Heart left ventricle (tissue), 16 donors: Measurements from ENCODE around the gene MPP3. TPM values are rescaled to one million over a fixed set of nuclear protein-coding genes. Genes with fewer than 3 reads are reported as not detected.

Source experiments
- ATAC-seq, 4 donors: fragments of 200-7000 bp; cut with Tn5 transposase; one replicate each; pipeline ENCODE4 v1.9.1; 2020 to 2022; ENCODE audit warnings: moderate library complexity in 4 of 4, mild to moderate bottlenecking in 3 of 4, moderate number of reproducible peaks in 1 of 4
- DNase-seq, 5 donors: peaks; one replicate each; pipeline ENCODE4 v3.0.0-alpha.2; 2020
- H3K27ac ChIP-seq, 12 donors: fragments of 200-600 bp; sonication (generic) in 4 of 12; one replicate each; pipeline versions ENCODE4 v1.5.0 to v1.8.0; 2016 to 2022; ENCODE audit warnings: mild to moderate bottlenecking in 2 of 12
- H3K27me3 ChIP-seq, 9 donors: fragments of 200-600 bp; sonication (generic) in 2 of 9; one replicate each; pipeline versions ENCODE4 v1.5.1 to v1.8.0; 2016 to 2022; ENCODE audit warnings: mild to moderate bottlenecking in 3 of 9
- H3K36me3 ChIP-seq, 9 donors: fragments of 200-600 bp; sonication (generic) in 2 of 9; one replicate each; pipeline versions ENCODE4 v1.5.0 to v1.8.0; 2018 to 2022; ENCODE audit warnings: mild to moderate bottlenecking in 2 of 9
- H3K4me1 ChIP-seq, 12 donors: fragments of 200-600 bp; sonication (generic) in 4 of 12; one replicate each; pipeline versions ENCODE4 v1.5.0 to v1.8.0; 2016 to 2022; ENCODE audit warnings: mild to moderate bottlenecking in 3 of 12
- H3K4me3 ChIP-seq, 12 donors: fragments of 200-600 bp; sonication (generic) in 4 of 12; one replicate each; pipeline versions ENCODE4 v1.5.0 to v1.8.0; 2017 to 2022; ENCODE audit warnings: mild to moderate bottlenecking in 9 of 12, moderate library complexity in 4 of 12
- H3K9me3 ChIP-seq, 12 donors: fragments of 200-600 bp; sonication (generic) in 4 of 12; one replicate each; pipeline versions ENCODE4 v1.5.0 to v1.8.0; 2016 to 2022; ENCODE audit warnings: mild to moderate bottlenecking in 1 of 12
- CTCF ChIP-seq, 12 donors: fragments of 200-600 bp; sonication (generic) in 4 of 12; IDR thresholded peaks; one replicate each; pipeline versions ENCODE4 v1.5.0 to v1.8.0; 2018 to 2022; ENCODE audit warnings: antibody characterized with exemption in 12 of 12, mild to moderate bottlenecking in 5 of 12
- POLR2A ChIP-seq, 2 donors: fragments of 450-650 bp; IDR thresholded peaks; one replicate each; pipeline ENCODE4 v1.6.1; 2017; ENCODE audit warnings: antibody characterized with exemption in 2 of 2, mild to moderate bottlenecking in 2 of 2, moderate library complexity in 2 of 2
- WGBS, 4 donors: extraction: QIAGEN DNeasy Blood & Tissue Kit in 2 of 4; methylation state at CpG; one replicate each; pipeline versions ENCODE4 v1.1.5 to v1.1.7; 2013 to 2018; 5-methylcytosine and 5-hydroxymethylcytosine counted together
- intact Hi-C, 10 donors: fragments of 100-400 bp; cut with DNase I; formaldehyde crosslinking; loops; one replicate each; pipeline versions ENCODE4 v1.11.1 to v1.14.2; 2022
- polyA plus RNA-seq, 2 donors: library from polyadenylated mRNA; stranded (reverse); fragments of 200-250 nt; gene quantifications; one replicate each; pipeline ENCODE4 v1.2.3, GENCODE V29; 2013
- total RNA-seq, 9 donors: library from RNA; depleted of rRNA in 2 of 9; stranded (reverse); fragments of >200 nt in 2 of 9; fragmentation: NEBNext Ultra II Directional in 3 of 9; extraction: Animal tissue kit (Norgen Biotek cat#: 25700) in 3 of 9; gene quantifications; one replicate each; pipeline versions ENCODE4 v1.1.0 to v1.2.4, GENCODE V29; 2016 to 2023
- donor health status: ischemic (EF 13 %, LVEDD 7.1; RV severe dilation, severe dysfunction).
- donor health status: healthy with polysubstance abuse.
- donor health status: DM: no; HTN: yes; CAD: no.
- donor health status: DM: no; HTN: no; CAD: no.
- donor health status: ischemic (EF 25% LVEDD 6.9; RV normal size, moderate dysfunction).
- donor health status: ischemic (EF 25% LVEDD 5.7; RV mildly dilated, moderate dysfunction).
- donor health status: healthy.
- donor health status: DM: yes; HTN: yes; CAD: no.
- donor health status: ischemic (EF 35%, LVEDD 5.7; RV mildly dilated, moderate dysfunction).
- donor health status: nonischemic (EF 11% LVEDD 7.7; RV severe dilation, severe dysfunction).
- donor health status: DM: yes; HTN: yes; CAD: no.
- donor health status: PGD.
- donor health status: ischemic (EF 29% LVEDD 5.4; RV normal size, mild dysfunction).
- donor health status: nonischemic (EF 23%, LVEDD 6.1; RV moderate dilation, normal function).

The MPP3 gene
- total and polyA plus RNA-seq, 11 donors: 13.8 to 70.2 (median 27.5) TPM

GRCh38 chr17:43855061-43855460 lies 22.1 kb upstream of the MPP3 start:
- peaks cover 0 to 7% (median 0%) of the 10 kb centered on the region in 9 donors for H3K27me3 ChIP-seq
- DNase-seq (no peak), ATAC-seq (no peak)
- WGBS, 4 donors: 83 to 95% (median 93%) methylated on average over 5 to 9 of the region's 9 CpGs
- H3K4me3 ChIP-seq: no peak overlapping the region
- peak overlapping the region in 1 of 12 donors; percentile 76 for H3K27ac ChIP-seq
- intact Hi-C loops: no loop called here
- peaks cover 2 to 37% (median 13%) of the 10 kb centered on the region in 12 donors for H3K4me1 ChIP-seq
- H3K36me3 ChIP-seq: no peaks in the 10 kb centered on the region
- H3K9me3 ChIP-seq: no peaks in the 10 kb centered on the region
- TF ChIP-seq POLR2A (IDR thresholded peaks at IDR 0.05): no peak
- TF ChIP-seq CTCF (IDR thresholded peaks at IDR 0.05): no peak

- Histone ChIP-seq H3K27ac (peak overlapping the region in 1 of 12 donors; percentile 18), H3K4me1 (peaks cover 0 to 31% (median 10%) of the 10 kb centered on the region in 12 donors), H3K4me3 (no peak overlapping the region), H3K9me3 (no peaks in the 10 kb centered on the region), H3K27me3 (peaks cover 0 to 7% (median 0%) of the 10 kb centered on the region in 9 donors), H3K36me3 (no peaks in the 10 kb centered on the region)
- DNase-seq (no peak), ATAC-seq (peak in 2 of 4 donors; percentile 7 to 19)
- TF ChIP-seq POLR2A (IDR thresholded peaks at IDR 0.05): no peak
- TF ChIP-seq CTCF (IDR thresholded peaks at IDR 0.05): no peak
- intact Hi-C loops: no loop called here
- 67 to 82% (median 72%) methylated on average over 7 to 8 of the region's 8 CpGs for WGBS, 4 donors
Observed at GRCh38 chr17:43854498-43854897, 21.6 kb upstream of the MPP3 start.

DNA sequence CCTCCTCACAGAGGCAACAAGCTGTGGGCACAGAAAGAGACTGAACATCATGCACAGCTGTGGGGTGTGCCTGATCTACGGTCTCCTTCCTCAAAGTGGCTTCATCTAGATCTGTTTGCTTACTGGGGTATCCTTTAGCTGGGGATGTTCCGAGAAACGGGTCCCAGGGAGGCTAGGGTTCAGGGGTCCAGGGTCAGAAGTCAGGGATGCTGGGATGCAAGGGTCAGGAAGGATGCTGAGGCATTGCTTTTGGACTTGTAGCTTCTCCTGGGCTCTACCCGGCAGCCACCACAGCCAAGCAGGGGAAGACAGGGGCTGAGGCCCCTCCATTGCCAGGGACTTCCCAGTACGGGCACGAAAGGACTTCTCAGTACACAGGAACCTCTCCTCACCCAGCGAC lies 20.6 kb upstream of the MPP3 start:
- H3K9me3 ChIP-seq: no peaks in the 10 kb centered on the region
- peaks cover 0 to 26% (median 8%) of the 10 kb centered on the region in 12 donors for H3K4me1 ChIP-seq
- no peak overlapping the region for H3K4me3 ChIP-seq
- DNase-seq (no peak), ATAC-seq (no peak)
- H3K27ac ChIP-seq: peak overlapping the region in 1 of 12 donors; percentile 18
- 81 to 88% (median 84%) methylated on average over 6 to 7 of the region's 7 CpGs for WGBS, 4 donors
- intact Hi-C loops: no loop called here
- peaks cover 0 to 7% (median 0%) of the 10 kb centered on the region in 9 donors for H3K27me3 ChIP-seq
- TF ChIP-seq CTCF (IDR thresholded peaks at IDR 0.05): no peak
- no peak for TF ChIP-seq POLR2A (IDR thresholded peaks at IDR 0.05)
- no peaks in the 10 kb centered on the region for H3K36me3 ChIP-seq

DNA sequence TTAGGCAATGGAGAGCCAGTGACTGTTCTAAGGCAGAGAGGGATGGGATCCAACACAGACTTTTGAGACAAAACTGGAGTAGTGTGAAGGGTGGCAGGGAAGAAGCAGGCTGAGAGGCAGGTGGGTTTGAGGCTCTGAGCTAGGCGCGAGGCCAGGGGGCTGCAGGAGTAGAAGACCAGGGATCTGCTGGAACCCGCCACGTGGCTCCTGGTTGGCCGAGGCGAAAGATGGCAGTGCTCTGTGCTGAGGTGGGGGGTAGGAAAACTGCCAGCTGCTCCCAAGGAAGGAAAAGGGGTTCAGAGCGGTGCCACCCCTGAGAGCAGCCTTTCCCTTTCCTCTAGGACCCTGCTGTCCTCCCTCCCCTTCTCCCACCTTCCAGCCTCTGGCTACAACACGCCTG lies 19.6 kb upstream of the MPP3 start:
- H3K4me3 ChIP-seq: no peak overlapping the region
- H3K27me3 ChIP-seq: peaks cover 0 to 2% (median 0%) of the 10 kb centered on the region in 9 donors
- WGBS, 4 donors: 94 to 98% (median 94%) methylated on average over 8 of the region's 8 CpGs
- DNase-seq (no peak), ATAC-seq (no peak)
- H3K36me3 ChIP-seq: no peaks in the 10 kb centered on the region
- TF ChIP-seq POLR2A (IDR thresholded peaks at IDR 0.05) (no peak), CTCF (IDR thresholded peaks at IDR 0.05) (no peak)
- peak overlapping the region in 2 of 12 donors; percentile 3 to 38 for H3K27ac ChIP-seq
- intact Hi-C loops: no loop called here
- peaks cover 0 to 17% (median 6%) of the 10 kb centered on the region in 12 donors for H3K4me1 ChIP-seq
- no peaks in the 10 kb centered on the region for H3K9me3 ChIP-seq
